Measurements from ENCODE around the gene RPS25. TPM values are rescaled to one million over a fixed set of nuclear protein-coding genes. Genes with fewer than 3 reads are reported as not detected.

RPS25 gene
- total RNA-seq, 1 donor from 2014 or later, result 857 TPM

DNA sequence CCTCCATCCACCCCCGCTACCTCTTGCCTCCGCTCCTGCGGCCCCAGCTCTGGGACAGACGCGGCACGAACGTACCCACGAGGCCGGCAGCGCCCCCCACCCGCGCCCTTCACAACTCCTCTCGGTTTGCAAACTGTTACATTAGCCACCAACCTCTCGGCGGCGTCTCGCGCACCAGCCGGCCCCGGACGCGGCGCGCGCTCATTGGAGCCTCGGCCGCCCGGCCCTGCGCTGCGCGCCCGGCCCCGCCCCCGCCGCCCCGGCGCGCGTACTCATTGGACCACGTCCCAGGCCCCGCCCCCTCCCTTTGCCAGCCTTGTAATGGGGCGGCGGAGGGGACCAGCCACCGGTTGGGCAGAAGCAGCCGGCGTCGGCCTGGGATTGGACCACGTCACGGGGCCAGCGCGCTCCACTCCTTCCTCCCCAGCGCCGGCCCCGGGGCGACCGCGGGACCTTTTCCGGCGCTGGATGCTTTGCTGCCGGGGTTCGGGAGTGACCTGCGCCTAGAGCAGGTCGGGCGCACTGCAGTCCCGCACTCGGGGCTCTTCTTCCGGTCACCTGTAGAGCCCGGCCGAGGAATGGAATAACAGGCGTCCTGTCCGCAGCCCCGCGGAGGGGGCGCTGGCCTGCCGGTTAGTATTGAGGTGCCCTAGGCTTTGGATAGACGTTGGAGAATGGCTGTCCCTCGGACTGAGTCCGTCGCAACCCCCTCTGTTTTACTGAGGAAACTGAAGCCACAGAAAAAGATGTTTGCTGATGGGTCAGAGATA, 39.0 kb upstream of the RPS25 start, which contains the start of gene HYOU1:
Gene HYOU1 (minus strand): TSS at position 206 of the 770 bp plus-strand sequence. CDS start 1,045 bp downstream, outside the sequence.
- DNase-seq (ENCODE audit: low spot score in 2 of 2), result peak; percentile 95 to 99
- Histone ChIP-seq H3K4me3 (peak within 1 kb of the TSS; percentile 88 to 95), H3K4me1 (peaks cover 3 to 10% of the 10 kb centered on the region in 2 donors), H3K27ac (peak within 1 kb of the TSS; percentile 91 to 96), H3K9me3 (no peaks in the 10 kb centered on the region), H3K27me3 (no peaks in the 10 kb centered on the region), H3K36me3 (peaks cover 30 to 31% of the 10 kb centered on the region in 2 donors)
- intact Hi-C loops (cut with DNase I), result loop anchor here (1.0 to 2.0 kb wide), 5 partner anchors 10 to 46 kb away; partner anchors contain the start of genes RPS25, TRAPPC4 and VPS11
- TF ChIP-seq, protein P1, sequence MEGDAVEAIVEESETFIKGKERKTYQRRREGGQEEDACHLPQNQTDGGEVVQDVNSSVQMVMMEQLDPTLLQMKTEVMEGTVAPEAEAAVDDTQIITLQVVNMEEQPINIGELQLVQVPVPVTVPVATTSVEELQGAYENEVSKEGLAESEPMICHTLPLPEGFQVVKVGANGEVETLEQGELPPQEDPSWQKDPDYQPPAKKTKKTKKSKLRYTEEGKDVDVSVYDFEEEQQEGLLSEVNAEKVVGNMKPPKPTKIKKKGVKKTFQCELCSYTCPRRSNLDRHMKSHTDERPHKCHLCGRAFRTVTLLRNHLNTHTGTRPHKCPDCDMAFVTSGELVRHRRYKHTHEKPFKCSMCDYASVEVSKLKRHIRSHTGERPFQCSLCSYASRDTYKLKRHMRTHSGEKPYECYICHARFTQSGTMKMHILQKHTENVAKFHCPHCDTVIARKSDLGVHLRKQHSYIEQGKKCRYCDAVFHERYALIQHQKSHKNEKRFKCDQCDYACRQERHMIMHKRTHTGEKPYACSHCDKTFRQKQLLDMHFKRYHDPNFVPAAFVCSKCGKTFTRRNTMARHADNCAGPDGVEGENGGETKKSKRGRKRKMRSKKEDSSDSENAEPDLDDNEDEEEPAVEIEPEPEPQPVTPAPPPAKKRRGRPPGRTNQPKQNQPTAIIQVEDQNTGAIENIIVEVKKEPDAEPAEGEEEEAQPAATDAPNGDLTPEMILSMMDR (IDR thresholded peaks at IDR 0.05), result peak; percentile 6 to 36 (median 14)

DNA sequence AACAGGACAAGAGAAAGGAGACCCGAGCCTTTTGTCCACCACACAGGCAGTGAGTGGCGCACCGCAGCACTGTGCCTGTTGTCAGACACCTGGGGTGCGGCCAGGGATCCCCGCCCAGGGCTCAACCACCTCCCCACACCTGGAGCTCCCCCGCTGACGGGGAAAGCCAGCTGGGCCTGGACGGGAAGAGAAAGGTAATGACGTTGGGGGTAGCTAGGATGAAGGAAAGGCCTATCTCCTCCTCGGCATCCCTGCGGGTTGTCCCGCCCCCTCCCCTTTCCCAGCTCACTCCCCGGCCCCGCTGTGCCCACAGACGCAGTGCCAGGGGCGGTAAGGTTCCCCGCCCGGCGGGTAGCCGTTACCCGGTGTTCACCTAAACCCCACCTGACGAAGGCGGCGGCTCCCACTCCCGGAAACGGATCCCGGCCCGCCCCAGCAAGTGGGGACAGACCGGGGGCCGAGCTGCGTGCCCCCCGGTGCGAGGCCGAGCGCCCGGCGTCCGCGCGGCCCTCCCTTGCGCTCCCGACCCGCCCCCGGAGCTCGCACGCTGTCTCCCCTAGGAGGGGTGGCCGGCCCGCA, 38.4 kb upstream of the RPS25 start:
- peaks cover 36 to 38% of the 10 kb centered on the region in 2 donors for H3K36me3 ChIP-seq
- H3K9me3 ChIP-seq, result no peaks in the 10 kb centered on the region
- peak overlapping the region; percentile 88 to 95 for H3K4me3 ChIP-seq
- peaks cover 3 to 10% of the 10 kb centered on the region in 2 donors for H3K4me1 ChIP-seq
- peak overlapping the region; percentile 79 to 96 for H3K27ac ChIP-seq
- intact Hi-C loops (cut with DNase I), result loop anchor here (2.0 kb wide), 2 partner anchors 38 to 46 kb away; a partner anchor contains a TSS
- TF ChIP-seq, protein P1 (IDR thresholded peaks at IDR 0.05), result no peak
- peak in 1 of 2 donors; percentile 69 for DNase-seq (ENCODE audit: low spot score in 2 of 2)
- no peaks in the 10 kb centered on the region for H3K27me3 ChIP-seq

DNA sequence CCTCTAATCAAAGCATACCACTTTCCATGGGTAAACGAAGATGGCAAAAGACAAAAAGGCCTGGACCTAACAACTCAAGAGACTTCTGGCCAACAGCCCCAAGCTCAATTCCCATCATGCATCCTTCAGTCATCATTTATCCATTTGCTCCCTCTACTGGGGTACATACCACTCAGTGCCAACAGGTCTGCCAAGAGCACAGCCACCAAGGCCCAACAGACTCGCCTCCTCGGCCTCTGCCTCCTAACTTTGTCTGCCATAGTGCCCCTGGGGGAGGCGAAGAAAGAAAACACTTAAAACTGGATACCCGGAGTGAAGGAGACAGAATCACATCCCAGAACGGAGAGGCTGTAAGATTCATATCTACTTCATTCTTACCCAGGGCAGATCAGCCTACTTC, 37.8 kb upstream of the RPS25 start:
- no peaks in the 10 kb centered on the region for H3K9me3 ChIP-seq
- intact Hi-C loops (cut with DNase I), result loop anchor here (2.0 kb wide), 2 partner anchors 39 to 47 kb away; a partner anchor contains a TSS
- H3K4me3 ChIP-seq, result peak overlapping the region; percentile 88 to 95
- peak overlapping the region; percentile 79 to 96 for H3K27ac ChIP-seq
- no peak for DNase-seq (ENCODE audit: low spot score in 2 of 2)
- peaks cover 3 to 10% of the 10 kb centered on the region in 2 donors for H3K4me1 ChIP-seq
- no peaks in the 10 kb centered on the region for H3K27me3 ChIP-seq
- H3K36me3 ChIP-seq, result peaks cover 42 to 44% of the 10 kb centered on the region in 2 donors
- TF ChIP-seq, protein P1 (IDR thresholded peaks at IDR 0.05), result no peak

DNA sequence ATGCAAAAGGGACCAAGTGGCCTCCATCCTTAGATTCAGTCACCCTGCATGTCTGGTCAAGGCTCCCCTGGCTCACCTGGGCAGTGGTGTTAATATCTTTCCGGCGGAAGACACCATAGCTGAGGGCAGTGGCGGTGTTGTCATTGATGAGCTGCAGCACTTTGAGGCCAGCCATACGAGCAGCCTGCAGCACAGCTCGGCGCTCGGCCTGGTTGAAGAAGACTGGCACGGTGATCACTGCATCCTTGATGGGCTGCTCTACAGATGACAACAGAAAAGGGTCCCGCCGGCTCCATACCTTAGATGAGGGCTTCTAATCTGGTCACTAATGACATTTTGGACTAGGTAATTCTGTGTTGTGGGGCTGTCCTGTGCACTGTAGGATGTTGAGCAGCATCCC, 36.3 kb upstream of the RPS25 start:
- DNase-seq (ENCODE audit: low spot score in 2 of 2), result no peak
- Histone ChIP-seq H3K27ac (no peak overlapping the region), H3K9me3 (no peaks in the 10 kb centered on the region), H3K36me3 (peaks cover 54 to 57% of the 10 kb centered on the region in 2 donors), H3K4me3 (no peak overlapping the region), H3K4me1 (peaks cover 3 to 10% of the 10 kb centered on the region in 2 donors), H3K27me3 (no peaks in the 10 kb centered on the region)
- TF ChIP-seq, protein P1 (IDR thresholded peaks at IDR 0.05), result no peak
- intact Hi-C loops (cut with DNase I), result no loop called here

DNA sequence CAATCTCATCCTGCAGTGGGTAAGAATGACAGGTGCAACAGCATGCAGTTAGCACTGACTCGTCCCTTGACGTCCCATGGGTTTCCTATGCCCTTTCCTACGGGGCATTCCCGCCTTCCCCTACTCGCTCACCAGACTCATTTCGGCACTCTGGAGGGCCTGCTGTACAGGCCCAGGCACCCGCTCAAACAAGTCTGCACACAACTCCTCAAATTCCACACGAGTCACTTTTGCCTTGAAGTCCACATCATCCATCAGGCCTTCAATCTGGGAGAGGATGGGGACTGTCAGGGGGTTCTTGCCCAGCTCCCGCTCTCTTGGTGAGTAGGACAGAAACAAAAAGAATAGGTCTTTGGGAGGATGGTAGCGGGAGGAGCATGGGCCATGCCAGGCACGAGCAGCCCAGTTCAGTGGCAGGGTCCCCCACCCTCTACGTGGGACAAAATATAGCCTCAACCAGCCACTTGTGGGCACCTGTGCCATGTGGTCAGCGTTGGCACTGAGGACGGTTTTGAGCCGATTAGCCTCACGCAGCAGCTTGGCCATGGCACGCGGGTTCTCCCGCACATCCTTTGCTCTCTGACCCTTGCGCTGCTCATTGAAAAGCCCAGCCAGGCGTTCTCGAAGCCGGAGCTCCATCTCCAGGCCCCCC, 34.1 kb upstream of the RPS25 start:
- no peak for DNase-seq (ENCODE audit: low spot score in 2 of 2)
- H3K27me3 ChIP-seq, result no peaks in the 10 kb centered on the region
- no peaks in the 10 kb centered on the region for H3K9me3 ChIP-seq
- no peak overlapping the region for H3K4me3 ChIP-seq
- H3K4me1 ChIP-seq, result peaks cover 3% of the 10 kb centered on the region in 2 donors
- H3K36me3 ChIP-seq, result peaks cover 75 to 79% of the 10 kb centered on the region in 2 donors
- TF ChIP-seq, protein P1 (IDR thresholded peaks at IDR 0.05), result no peak
- H3K27ac ChIP-seq, result no peak overlapping the region
- intact Hi-C loops (cut with DNase I), result no loop called here

Data from ascending aorta (tissue), 2 donors.